ENCODE results near the gene SMYD3.
"Not testable (repeated sequence)": the region's sequence is repeated elsewhere in the genome, so short reads cannot be mapped to it uniquely, and the experiment has no call there.

Gene SMYD3

DNA sequence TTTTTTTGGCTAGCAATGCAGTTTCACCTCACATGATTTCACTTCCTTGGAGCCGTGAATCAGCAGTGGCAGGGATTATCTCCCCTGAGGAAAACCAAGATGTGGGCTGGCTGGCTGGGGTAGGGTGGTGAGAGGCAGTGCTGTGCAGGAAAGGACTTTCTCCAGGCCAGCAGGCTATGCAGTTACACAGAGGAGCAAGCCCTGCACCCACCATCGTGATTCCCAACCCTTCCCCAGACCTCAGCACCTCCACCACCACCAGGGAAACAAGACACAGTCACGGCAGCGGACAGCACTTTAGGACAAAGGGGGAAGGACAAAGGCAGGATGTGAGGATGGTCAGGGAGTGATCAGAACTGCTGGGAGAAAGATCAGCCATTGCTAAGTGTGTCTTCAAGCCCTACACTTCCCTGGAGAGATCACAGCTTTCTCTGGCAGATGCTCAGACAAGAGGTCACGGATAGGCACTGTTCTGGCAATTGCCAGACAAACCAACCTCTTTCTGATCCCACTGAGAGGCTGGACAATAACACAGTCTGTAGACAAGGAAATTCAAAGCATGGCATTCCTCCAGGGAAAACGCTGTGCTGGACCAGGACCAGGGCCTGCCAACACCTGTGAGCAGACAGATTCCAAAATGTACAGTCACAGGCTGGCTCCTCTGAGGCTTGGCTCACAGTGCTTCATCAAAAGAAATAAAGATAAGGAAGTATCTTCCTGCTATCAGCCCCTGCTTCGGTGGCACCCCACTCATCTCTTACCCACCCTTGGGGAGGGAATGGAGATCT, 509.4 kb downstream of the SMYD3 start:
- no peak for DNase-seq (ENCODE audit: low read depth in 2 of 3, low spot score in 2 of 3)

DNA sequence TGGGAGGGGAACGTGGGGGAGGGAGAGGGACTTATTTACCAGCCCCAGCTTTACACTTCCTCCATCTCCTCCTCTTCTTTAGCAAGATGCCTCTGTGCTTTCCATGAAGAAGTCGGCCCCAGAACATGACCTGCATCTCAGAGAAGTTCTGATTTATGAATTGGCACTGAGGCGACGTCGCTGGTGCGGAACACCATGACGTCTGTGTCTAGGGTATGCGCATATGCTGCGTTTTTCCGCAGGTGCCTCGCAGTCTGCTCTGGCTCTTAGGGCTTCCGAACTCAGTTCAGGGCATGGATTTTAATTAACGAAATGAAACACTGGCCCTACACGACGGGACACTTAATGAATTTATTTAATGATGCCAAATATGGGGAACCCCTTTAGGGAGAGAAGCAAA, 510.3 kb downstream of the SMYD3 start:
- no peak for DNase-seq (ENCODE audit: low read depth in 2 of 3, low spot score in 2 of 3)

DNA sequence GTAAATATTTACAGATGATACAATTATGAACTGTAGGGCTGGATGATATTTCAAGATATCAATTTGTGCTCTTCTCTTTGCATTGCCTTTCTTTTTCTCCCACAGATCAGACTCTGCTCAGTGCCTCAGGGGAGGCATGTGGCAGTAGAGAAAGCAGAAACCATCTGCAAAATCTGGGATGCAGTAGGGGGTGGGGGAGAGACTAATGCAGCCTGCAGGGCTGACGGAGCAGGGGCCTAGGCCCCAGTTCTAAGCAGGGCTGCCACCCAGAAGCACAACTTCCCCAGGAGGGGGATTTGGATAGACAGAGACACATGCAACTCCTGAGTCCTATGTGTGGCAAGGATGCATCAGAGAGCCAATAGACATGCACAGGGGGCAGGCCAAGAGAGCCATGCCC, 511.6 kb downstream of the SMYD3 start:
- no peak for DNase-seq (ENCODE audit: low read depth in 2 of 3, low spot score in 2 of 3)

DNA sequence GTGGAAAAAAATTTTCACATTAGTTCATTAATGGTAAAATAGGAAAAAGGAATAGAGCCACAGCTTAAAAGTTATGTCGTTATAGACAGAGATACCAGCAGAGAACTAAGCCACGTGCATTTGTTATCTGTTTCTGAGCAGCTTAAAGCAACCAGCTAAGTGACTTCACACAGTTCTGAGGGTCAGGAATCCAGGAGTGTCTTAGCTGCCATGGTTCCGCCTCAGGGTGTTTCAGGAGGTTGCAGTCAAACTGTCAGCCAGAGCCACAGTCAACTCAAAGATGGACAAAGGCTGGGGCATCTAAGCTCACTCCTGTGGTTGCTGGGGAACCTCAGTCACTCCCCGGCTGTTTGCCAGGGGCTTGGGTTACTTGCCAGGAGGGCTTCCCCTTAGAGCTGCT, 515.8 kb downstream of the SMYD3 start:
- DNase-seq (ENCODE audit: low read depth in 2 of 3, low spot score in 2 of 3) = no peak

DNA sequence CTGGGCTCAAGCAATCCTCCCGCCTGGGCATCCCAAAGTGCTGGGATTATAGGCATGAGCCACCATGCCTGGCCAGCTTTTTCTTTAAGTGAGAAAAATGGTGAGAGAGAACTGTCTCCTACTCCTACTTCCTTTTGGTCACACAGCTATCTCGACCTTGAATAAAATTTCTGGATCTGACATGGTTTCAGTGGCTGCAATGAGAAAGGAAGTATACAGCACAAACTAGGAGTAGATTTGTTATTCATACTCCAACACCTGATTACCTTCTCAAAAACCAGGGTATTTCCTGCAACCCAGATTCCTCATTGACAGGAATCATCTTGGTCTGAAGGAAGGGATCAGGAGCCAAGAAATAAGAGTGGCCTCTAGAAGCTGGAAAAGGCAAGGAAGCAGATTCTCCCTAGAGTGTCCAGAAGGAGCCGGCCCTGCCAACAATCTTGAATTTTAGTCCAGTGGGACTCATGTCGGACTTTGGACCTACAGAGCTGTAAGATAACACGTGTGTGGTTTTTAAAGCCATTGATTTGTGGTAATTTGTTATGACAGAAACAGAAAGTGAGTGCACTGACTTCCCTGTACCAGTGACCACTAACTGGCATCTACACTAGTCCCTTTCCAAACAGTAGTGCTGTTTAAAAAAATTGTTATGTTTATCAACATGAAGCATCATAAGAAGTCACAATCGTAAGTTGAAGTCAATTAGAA, 516.6 kb downstream of the SMYD3 start:
- DNase-seq (ENCODE audit: low read depth in 2 of 3, low spot score in 2 of 3) = no peak

DNA sequence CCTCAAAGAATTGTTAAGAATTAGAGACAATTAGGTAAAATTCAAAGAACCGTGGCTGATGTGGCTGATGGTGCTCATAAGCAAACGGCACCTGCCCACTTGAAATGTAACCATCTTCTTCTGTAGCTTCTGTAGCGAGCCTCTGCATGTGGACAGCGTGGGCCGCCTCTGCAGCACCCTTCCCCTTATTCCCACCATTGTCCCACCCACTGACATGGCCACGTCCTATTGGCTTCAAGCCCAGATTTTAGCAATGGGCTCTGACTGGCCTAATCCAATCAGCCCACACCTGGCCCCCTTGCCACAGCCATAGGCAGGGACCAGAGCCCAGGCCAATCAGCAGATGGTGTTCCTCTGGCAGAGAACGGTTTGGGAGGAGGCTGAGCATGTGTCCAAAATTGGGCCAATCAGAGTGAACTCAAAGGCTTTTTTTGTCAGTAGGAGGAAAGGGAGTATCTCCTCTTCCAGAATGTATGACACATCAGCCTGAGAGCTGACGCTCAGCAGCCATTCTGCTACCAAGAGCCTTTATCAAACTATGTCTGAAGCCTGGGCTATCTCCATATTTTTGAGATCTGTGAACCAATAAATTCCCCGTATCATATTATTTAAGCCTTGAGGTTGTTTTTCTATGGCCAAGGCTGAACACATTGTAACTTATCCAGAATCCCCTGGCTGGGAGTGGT, 518.5 kb downstream of the SMYD3 start:
- no peak for DNase-seq (ENCODE audit: low read depth in 2 of 3, low spot score in 2 of 3)

DNA sequence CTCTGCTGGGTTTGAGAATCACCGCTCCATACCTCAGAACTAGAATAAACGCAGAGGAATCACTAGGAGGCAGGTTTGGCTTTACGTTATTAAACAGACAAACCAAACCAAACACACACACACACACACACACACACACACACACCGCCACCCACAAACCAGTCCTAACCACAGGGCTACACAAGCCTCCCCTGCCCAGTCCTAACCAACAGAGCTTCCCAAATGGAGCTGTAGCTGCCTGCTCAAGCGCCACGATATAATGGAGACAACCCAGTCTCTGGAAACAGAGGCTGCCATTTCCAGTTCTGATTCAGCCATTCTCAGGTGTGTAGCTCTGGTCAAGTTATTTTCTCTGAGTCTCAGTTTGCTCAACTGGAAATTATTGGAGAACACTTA, 519.1 kb downstream of the SMYD3 start:
- no peak for DNase-seq (ENCODE audit: low read depth in 2 of 3, low spot score in 2 of 3)

DNA sequence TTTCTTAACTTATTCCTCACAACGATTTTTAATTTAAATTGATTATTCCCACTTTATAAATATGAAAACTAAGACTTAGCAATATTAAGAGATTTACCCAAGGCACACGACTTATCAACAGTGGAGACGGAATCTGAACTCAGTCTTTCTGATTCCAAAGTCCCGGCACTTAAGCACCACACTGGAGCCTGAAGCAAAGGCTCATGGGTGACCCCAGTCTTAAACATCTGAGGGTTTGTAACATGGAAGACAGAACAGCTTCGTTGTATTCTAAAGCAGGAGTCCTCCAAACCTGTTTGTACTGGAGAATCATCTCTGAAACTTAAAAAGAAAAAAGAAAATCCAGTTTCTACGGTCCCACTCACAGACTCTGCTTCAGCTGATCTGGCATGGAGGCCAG, 519.5 kb downstream of the SMYD3 start:
- no peak for DNase-seq (ENCODE audit: low read depth in 2 of 3, low spot score in 2 of 3)

DNA sequence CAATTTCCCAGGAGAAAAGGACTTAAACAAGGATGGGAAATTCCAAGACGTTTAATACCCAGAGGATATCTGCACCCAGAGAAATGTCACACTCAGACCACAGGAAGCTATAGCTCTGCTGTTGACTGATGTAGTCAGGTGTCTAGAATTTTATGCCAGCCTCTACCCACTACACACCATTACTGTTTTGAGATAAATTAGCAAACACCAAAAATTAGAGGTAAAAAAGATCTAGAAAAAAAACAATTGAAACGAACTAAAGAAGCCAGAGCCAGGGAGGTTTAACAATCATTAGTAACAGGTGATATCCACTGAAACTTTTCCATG, 519.9 kb downstream of the SMYD3 start:
- no peak for DNase-seq (ENCODE audit: low read depth in 2 of 3, low spot score in 2 of 3)

DNA sequence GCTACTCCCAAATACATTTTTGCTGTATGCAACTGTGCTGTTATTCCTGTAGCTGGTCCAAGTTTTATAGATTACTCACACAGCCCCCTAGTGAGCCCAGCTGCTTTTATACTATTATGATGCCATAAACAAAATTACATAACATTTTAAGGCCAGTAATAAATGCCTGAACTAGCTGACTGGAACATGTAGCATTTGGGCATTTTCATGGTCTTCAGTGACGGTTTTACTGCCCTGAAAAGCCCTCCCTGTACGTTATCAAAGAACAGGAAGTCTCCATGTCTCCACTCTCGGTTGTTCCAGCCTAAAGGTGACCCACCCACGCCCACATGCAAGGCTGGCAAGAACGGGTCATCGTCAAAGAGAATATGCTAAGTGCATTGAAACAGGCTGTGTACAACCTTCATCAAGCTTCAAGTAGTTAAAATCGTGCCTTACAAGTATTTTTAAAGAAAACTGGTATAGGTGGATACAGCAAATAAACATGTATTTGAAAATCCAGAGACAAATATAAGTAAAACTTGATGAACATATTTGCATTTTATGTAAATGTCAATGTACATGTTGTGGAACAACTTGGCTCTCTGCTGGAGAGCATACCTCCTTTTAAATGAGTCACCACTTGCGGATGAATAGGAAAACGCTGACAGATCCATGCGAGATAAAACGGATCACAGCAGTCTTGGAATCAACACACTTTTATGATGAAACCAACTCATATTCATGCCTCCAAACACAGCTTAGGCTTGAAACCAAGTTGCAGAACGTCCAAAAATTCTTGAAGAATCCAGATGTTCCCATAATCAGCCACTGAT, 520.5 kb downstream of the SMYD3 start:
- DNase-seq (ENCODE audit: low read depth in 2 of 3, low spot score in 2 of 3) = no peak

DNA sequence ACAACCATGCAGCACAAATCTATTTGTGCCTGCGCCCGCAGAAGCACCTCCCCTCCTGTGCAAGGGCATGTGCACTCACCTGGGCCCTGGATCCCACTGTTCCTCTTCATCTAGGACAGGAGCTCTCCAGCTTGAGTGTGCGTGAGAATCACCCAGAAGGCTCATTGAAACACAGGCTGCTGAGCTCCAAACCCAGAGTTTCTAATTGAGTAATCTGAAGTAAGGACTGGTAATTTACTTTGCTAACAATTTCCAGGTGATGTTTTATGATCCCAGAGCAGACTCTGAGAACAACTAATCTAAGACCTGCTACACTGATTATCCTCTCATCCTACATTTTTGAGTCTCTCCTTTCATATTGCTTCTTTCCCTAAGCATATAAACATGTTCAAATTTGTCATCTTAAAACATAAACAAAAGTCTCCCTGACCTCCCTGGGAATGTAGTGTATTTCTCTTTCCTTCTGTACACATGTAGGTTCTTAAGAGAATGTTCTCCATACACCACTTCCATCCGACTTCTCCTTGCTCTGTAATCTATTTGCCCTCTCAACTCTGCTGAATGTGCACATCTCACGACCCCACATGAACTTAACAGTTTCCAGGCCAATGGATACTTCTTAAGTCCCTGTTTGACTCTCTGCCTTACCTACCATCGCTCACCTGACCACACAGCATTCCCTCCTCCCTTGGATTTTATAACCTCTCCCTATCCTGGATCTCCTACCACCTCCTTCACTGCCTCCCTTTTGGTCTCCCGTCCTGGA, 522.5 kb downstream of the SMYD3 start:
- no peak for DNase-seq (ENCODE audit: low read depth in 2 of 3, low spot score in 2 of 3)

DNA sequence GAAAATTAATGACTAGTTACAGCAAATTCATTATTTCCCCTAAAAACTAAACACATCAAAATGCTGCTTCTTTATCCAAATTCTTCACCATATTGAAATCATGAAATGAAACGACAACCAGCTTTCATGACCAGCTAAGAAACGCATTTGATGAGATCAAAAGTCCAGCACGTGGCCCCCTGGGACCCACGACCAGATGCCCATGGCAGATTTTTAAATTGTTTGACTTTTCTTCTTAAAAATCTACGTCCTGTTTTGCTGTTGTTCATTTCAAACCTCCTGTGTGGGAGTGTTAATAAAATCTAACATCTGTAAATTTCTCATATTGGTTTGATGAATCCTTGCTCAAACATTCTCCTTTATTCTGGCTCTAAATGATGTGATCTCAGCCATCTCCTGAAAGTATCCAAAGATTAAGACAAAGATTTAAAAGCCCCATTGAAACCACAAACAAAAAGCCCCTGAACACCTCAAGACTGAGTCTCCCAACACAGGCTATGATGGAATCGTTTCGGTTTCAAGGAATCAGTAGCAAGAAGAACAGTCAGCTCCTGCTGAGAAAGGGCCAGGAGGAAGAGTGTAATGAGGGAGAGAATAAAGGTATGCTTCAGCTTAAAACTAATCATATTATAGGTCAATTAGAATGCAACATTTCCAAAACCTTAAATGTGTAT, 523.6 kb downstream of the SMYD3 start:
- DNase-seq (ENCODE audit: low read depth in 2 of 3, low spot score in 2 of 3) = no peak

DNA sequence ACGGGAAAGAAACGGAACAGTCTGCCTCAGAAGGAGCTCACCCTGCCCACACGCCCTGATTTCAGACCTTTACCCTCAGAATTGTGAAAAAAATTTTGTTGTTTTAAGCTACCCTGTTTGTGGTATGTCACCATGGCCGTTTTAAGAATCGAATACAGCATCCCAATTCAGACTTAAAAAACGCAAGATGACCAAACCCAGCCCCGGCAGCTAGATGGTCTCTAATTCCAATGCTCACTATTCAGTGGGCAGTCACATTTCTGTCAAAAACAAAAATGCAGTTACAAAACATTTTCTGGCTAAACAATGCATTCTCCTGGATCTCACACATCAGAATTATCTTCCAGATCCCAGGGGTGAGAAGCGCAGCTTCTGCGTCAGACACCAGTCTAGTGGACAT, 527.5 kb downstream of the SMYD3 start:
- no peak for DNase-seq (ENCODE audit: low read depth in 2 of 3, low spot score in 2 of 3)

DNA sequence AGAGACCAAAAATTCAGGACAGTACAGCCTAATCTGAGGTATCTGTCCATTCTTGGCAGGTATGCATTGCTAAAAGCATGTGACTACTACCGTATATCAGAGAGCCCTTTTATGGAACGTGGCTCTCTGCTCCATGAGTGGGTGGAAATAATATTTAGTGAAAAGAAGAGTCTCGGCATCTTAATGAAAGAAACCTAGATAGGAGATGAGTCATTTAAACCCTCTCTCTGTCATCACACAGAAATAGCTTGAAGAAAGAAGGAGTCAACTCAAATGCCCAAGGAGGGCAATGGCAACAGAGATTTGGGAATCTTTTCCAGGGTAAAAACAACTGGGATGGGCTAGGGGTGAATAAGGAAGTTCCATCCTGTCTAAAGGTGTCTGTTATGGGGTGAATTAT, 528.2 kb downstream of the SMYD3 start:
- DNase-seq (ENCODE audit: low read depth in 2 of 3, low spot score in 2 of 3) = no peak

DNA sequence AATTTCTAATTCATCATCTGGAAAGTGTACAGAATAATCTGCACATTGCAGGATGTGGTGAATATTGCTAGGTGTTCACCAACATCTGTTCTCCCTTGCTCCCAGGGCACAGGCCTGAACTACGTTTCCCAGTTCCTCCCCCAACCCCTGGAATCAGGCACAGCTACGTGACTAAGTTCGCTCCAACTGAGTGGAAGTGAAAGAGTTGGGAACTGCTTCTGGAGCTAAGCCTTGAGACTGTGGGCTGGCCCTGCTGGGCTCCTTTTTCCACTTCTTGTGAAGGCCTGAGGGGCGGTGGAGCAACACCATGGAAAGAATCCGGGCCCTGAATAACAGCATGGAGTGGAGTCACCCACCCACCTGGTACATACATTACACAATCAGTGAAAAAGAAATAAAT, 534.6 kb downstream of the SMYD3 start:
- no peak for DNase-seq (ENCODE audit: low read depth in 2 of 3, low spot score in 2 of 3)

DNA sequence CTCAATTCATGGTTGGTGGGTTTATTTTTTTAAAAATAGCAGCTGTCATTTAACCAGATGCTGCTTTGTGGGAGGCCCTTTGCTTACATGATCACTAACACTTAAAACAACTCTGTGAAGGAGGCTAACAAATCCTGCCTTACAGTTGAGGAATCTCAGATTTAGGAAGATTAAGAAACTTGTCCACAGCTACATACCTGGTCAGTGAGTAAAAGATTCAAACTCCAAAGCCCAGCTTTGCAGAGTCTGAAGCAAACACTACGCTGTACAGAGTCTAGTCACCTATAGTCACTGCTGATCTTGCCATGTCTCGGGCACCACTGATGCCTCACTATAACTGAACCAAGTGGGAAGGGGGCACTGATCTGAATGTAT, 535.4 kb downstream of the SMYD3 start:
- DNase-seq (ENCODE audit: low read depth in 2 of 3, low spot score in 2 of 3) = no peak

DNA sequence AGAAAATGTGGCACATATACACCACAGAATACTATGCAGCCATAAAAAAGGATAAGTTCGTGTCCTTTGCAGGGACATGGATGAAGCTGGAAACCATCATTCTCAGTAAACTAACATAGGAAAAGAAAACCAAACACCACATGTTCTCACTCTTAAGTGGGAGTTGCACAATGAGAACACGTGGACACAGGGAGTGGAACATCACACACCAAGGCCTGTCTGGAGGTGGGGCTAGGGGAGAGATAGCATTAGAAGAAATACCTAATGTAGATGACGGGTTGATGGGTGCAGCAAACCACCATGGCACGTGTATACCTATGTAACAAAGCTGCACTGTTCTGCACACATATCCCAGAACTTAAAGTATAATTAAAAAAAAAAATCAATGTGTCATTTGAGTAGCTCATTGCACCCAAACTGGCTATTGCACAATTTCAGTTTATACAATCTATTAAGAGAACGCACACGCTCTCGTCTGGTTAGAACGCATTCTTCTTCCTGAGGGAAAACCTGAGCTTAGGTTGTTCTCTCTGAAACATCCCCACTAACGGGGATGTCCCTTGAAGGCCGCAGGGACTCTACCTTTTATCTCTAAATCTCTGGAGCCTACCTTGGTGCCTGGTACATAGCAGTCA, 535.9 kb downstream of the SMYD3 start:
- not testable (repeated sequence) for DNase-seq (ENCODE audit: low read depth in 2 of 3, low spot score in 2 of 3)

DNA sequence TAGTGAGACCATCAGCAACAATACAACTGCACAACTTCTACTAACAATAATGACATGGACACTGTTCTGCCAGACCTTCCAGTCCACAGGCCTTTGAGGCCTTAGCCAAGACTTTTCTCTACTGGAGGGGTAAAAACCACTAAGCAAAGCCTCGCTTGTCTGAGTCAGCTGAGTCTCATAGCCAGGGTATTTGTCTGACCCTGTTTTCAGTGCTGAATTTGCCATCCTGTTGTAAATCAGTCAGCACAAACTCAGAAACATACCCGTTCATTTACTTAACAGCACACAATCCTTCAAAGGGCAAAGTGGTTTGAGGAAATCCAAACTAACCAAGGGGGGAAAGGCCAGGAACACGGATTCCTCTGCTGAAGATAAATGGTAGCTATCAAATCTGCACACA, 537.8 kb downstream of the SMYD3 start:
- DNase-seq (ENCODE audit: low read depth in 2 of 3, low spot score in 2 of 3) = no peak

DNA sequence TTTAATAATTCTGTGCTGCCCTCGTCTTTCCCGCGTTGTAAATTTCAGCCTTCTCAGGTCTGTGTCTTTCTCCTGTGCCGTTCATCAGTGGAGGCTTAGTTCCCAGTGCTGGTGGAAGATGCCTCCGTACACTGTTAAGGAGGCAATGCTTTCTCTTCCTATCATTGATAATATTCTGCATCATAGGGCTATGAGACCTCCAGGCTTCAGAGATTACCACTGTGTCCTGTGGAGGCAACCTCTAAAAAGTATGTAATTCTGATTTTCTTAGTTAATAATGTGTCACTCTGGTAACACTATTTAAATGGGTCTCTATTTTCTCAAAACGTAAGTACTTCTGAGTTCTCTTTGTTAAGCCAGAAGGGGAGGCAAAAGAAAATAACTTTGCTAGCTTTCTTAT, 538.3 kb downstream of the SMYD3 start:
- no peak for DNase-seq (ENCODE audit: low read depth in 2 of 3, low spot score in 2 of 3)

DNA sequence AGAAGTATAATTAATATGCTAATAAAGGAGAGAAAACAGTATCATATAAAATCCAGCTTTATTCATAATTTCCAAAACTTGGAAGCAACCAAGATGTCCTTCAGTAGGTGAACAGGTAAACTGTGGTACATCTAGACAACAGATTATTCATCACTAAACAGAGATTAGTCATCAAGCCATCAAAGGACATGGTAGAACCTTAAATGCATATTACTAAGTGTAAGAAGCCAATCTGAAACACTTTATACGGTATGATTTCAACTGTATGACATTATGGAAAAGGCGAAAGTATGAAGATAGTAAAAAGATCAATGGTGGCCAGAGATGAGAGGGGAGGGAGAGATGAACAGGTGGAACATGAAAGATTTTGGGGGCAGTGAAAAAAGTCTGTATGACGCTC, 541.7 kb downstream of the SMYD3 start:
- no peak for DNase-seq (ENCODE audit: low read depth in 2 of 3, low spot score in 2 of 3)

Data from activated CD8-positive, alpha-beta memory T cell treated with anti-CD3 and anti-CD28 coated beads for 48 hours (primary cell).